GM21367 (cell line): ENCODE data around the gene COL5A2.

Source experiments
- ATAC-seq: cut with Tn5 transposase; IDR thresholded peaks from one replicate; pipeline ENCODE4 v1.9.1; 2021; ENCODE audit not compliant: unreplicated experiment

Gene COL5A2

GRCh38 chr2:189147989-189148388 lies 31.6 kb downstream of the COL5A2 start:
- ATAC-seq, result no peak

GRCh38 chr2:189147361-189147760 lies 32.2 kb downstream of the COL5A2 start:
- ATAC-seq, result no peak

GRCh38 chr2:189146553-189146952 lies 33.0 kb downstream of the COL5A2 start:
- no peak for ATAC-seq

- no peak for ATAC-seq
These were observed 34.8 kb downstream of the COL5A2 start for GRCh38 chr2:189144700-189145211.

GRCh38 chr2:189143925-189144324 lies 35.6 kb downstream of the COL5A2 start:
- no peak for ATAC-seq

- ATAC-seq, result peak; percentile 100
These were observed 36.4 kb downstream of the COL5A2 start for GRCh38 chr2:189142893-189143759.

- ATAC-seq, result no peak
These were observed 40.8 kb downstream of the COL5A2 start for GRCh38 chr2:189138800-189139199.

GRCh38 chr2:189137519-189137918 lies 42.0 kb downstream of the COL5A2 start:
- ATAC-seq, result no peak

GRCh38 chr2:189134485-189134884 lies 45.1 kb downstream of the COL5A2 start:
- ATAC-seq, result no peak

- no peak for ATAC-seq
These were observed 47.6 kb downstream of the COL5A2 start for GRCh38 chr2:189131991-189132390.

- no peak for ATAC-seq
These were observed 49.6 kb downstream of the COL5A2 start for GRCh38 chr2:189129971-189130370.

GRCh38 chr2:189128970-189129369 lies 50.6 kb downstream of the COL5A2 start:
- ATAC-seq, result no peak

GRCh38 chr2:189127756-189128155 lies 51.8 kb downstream of the COL5A2 start:
- ATAC-seq, result no peak

GRCh38 chr2:189125195-189125594 lies 54.4 kb downstream of the COL5A2 start:
- ATAC-seq, result no peak

GRCh38 chr2:189124175-189124574 lies 55.4 kb downstream of the COL5A2 start:
- no peak for ATAC-seq

GRCh38 chr2:189118386-189118785 lies 61.2 kb downstream of the COL5A2 start:
- no peak for ATAC-seq

- no peak for ATAC-seq
These were observed 62.6 kb downstream of the COL5A2 start for GRCh38 chr2:189116979-189117378.

- no peak for ATAC-seq
These were observed 63.5 kb downstream of the COL5A2 start for GRCh38 chr2:189116087-189116486.

- no peak for ATAC-seq
These were observed 64.4 kb downstream of the COL5A2 start for GRCh38 chr2:189115126-189115525.

- no peak for ATAC-seq
These were observed 65.6 kb downstream of the COL5A2 start for GRCh38 chr2:189113963-189114362.

GRCh38 chr2:189111063-189111715 lies 68.4 kb downstream of the COL5A2 start:
- no peak for ATAC-seq

- peak; percentile 81 for ATAC-seq
These were observed 69.6 kb downstream of the COL5A2 start for GRCh38 chr2:189109921-189110397.
